CD4-positive, alpha-beta T cell treated with Interleukin-15 for 1 hour (primary cell): ENCODE data around the gene RPA3.
"Not testable (repeated sequence)": the region's sequence is repeated elsewhere in the genome, so short reads cannot be mapped to it uniquely, and the experiment has no call there.

Source experiments
- DNase-seq: peaks from one replicate; pipeline ENCODE4 v3.0.0-alpha.2; 2020

The RPA3 gene

GRCh38 chr7:7688310-7688709, 30.1 kb downstream of the RPA3 start:
- DNase-seq = no peak

GRCh38 chr7:7687800-7688199, 30.6 kb downstream of the RPA3 start:
- DNase-seq = no peak

- DNase-seq = no peak
These were observed 31.4 kb downstream of the RPA3 start for GRCh38 chr7:7686811-7687508.

- DNase-seq = no peak
These were observed 35.5 kb downstream of the RPA3 start for GRCh38 chr7:7682861-7683260.

- DNase-seq = no peak
These were observed 36.5 kb downstream of the RPA3 start for GRCh38 chr7:7681936-7682329.

- DNase-seq = no peak
These were observed 37.0 kb downstream of the RPA3 start for GRCh38 chr7:7681191-7681935.

- not testable (repeated sequence) for DNase-seq
These were observed 38.8 kb downstream of the RPA3 start for GRCh38 chr7:7679640-7680039.

GRCh38 chr7:7675686-7676085, 42.7 kb downstream of the RPA3 start:
- DNase-seq = no peak

- DNase-seq = no peak
These were observed 45.2 kb downstream of the RPA3 start for GRCh38 chr7:7673240-7673550.

- DNase-seq = no peak
These were observed 45.7 kb downstream of the RPA3 start for GRCh38 chr7:7672545-7673239.

GRCh38 chr7:7671361-7671760, 47.0 kb downstream of the RPA3 start:
- DNase-seq = no peak

GRCh38 chr7:7670490-7670889, 47.9 kb downstream of the RPA3 start:
- DNase-seq = no peak

- no peak for DNase-seq
These were observed 49.7 kb downstream of the RPA3 start for GRCh38 chr7:7668706-7669105.

GRCh38 chr7:7667187-7667586, 51.2 kb downstream of the RPA3 start:
- no peak for DNase-seq

- no peak for DNase-seq
These were observed 53.4 kb downstream of the RPA3 start for GRCh38 chr7:7665031-7665430.

- no peak for DNase-seq
These were observed 54.1 kb downstream of the RPA3 start for GRCh38 chr7:7664291-7664690.

- no peak for DNase-seq
These were observed 55.9 kb downstream of the RPA3 start for GRCh38 chr7:7662527-7662926.

- not testable (repeated sequence) for DNase-seq
These were observed 61.9 kb downstream of the RPA3 start for GRCh38 chr7:7656459-7656858.

- DNase-seq = no peak
These were observed 63.3 kb downstream of the RPA3 start for GRCh38 chr7:7654964-7655715.

- no peak for DNase-seq
These were observed 64.7 kb downstream of the RPA3 start for GRCh38 chr7:7653593-7654187.

GRCh38 chr7:7652798-7653540, 65.4 kb downstream of the RPA3 start:
- no peak for DNase-seq

GRCh38 chr7:7651479-7651878, 66.9 kb downstream of the RPA3 start:
- no peak for DNase-seq
